Stimulated activated CD8-positive, alpha-beta memory T cell treated with anti-CD3 and anti-CD28 coated beads, Interleukin-12 subunit alpha, Interleukin-12 subunit beta, amount 100 ng/mL, for 24 hours (primary cell): ENCODE measurements around the gene EIF5AL1.
"Not testable (repeated sequence)": the region's sequence is repeated elsewhere in the genome, so short reads cannot be mapped to it uniquely, and the experiment has no call there.

Source experiments
- DNase-seq: peaks from one replicate; pipeline ENCODE4 v3.0.0-alpha.2; 2020; ENCODE audit errors: extremely low read depth

EIF5AL1 gene

GRCh38 chr10:79487296-79488194 lies 24.8 kb upstream of the EIF5AL1 start:
- DNase-seq = no peak

GRCh38 chr10:79488336-79488735 lies 24.0 kb upstream of the EIF5AL1 start:
- DNase-seq = no peak

- no peak for DNase-seq
Measured at GRCh38 chr10:79488870-79489269, 23.5 kb upstream of the EIF5AL1 start.

GRCh38 chr10:79490400-79491142 lies 21.8 kb upstream of the EIF5AL1 start:
- no peak for DNase-seq

- no peak for DNase-seq
Measured at GRCh38 chr10:79491143-79491835, 21.0 kb upstream of the EIF5AL1 start.

- DNase-seq = no peak
Measured at GRCh38 chr10:79492256-79492655, 20.1 kb upstream of the EIF5AL1 start.

- no peak for DNase-seq
Measured at GRCh38 chr10:79492839-79493238, 19.5 kb upstream of the EIF5AL1 start.

GRCh38 chr10:79493806-79494205 lies 18.5 kb upstream of the EIF5AL1 start:
- no peak for DNase-seq

GRCh38 chr10:79494871-79495705 lies 17.2 kb upstream of the EIF5AL1 start:
- DNase-seq = no peak

- no peak for DNase-seq
Measured at GRCh38 chr10:79495791-79496190, 16.5 kb upstream of the EIF5AL1 start.

- DNase-seq = no peak
Measured at GRCh38 chr10:79496896-79497295, 15.4 kb upstream of the EIF5AL1 start.

- DNase-seq = no peak
Measured at GRCh38 chr10:79498291-79498829, 14.0 kb upstream of the EIF5AL1 start.

GRCh38 chr10:79502561-79503309 lies 9.6 kb upstream of the EIF5AL1 start:
- no peak for DNase-seq

- not testable (repeated sequence) for DNase-seq
Measured at GRCh38 chr10:79503787-79504186, 8.5 kb upstream of the EIF5AL1 start.

- not testable (repeated sequence) for DNase-seq
Measured at GRCh38 chr10:79504483-79504882, 7.8 kb upstream of the EIF5AL1 start.

- not testable (repeated sequence) for DNase-seq
Measured at GRCh38 chr10:79505328-79505727, 7.0 kb upstream of the EIF5AL1 start.

GRCh38 chr10:79505829-79506228 lies 6.5 kb upstream of the EIF5AL1 start:
- no peak for DNase-seq

- no peak for DNase-seq
Measured at GRCh38 chr10:79507440-79508167, 4.7 kb upstream of the EIF5AL1 start.

- not testable (repeated sequence) for DNase-seq
Measured at GRCh38 chr10:79508245-79508644, 4.1 kb upstream of the EIF5AL1 start.
